Progenitor cell of endocrine pancreas (in vitro differentiated cells): ENCODE measurements around the gene POLR3F. TPM values are rescaled to one million over a fixed set of nuclear protein-coding genes. Genes with fewer than 3 reads are reported as not detected.

Source experiments
- DNase-seq: peaks from one replicate; pipeline ENCODE4 v3.0.0; 2021; ENCODE audit warnings: low spot score; ENCODE audit not compliant: unreplicated experiment
- H3K27ac Mint-ChIP-seq: 2 replicates; pipeline ENCODE4 v1.8.0; 2021; ENCODE audit warnings: mild to moderate bottlenecking, moderate library complexity, mixed read lengths
- H3K27me3 Mint-ChIP-seq: 2 replicates; pipeline ENCODE4 v1.8.0; 2021; ENCODE audit warnings: mixed read lengths
- H3K36me3 Mint-ChIP-seq: 2 replicates; pipeline ENCODE4 v1.8.0; 2022; ENCODE audit warnings: mixed read lengths; ENCODE audit not compliant: insufficient read depth
- H3K4me1 Mint-ChIP-seq: 2 replicates; pipeline ENCODE4 v1.8.0; 2021; ENCODE audit warnings: low read depth, mixed read lengths
- H3K4me3 Mint-ChIP-seq: 2 replicates; pipeline ENCODE4 v1.8.0; 2021; ENCODE audit warnings: low read depth, mild to moderate bottlenecking, moderate library complexity, mixed read lengths
- H3K9me3 Mint-ChIP-seq: 2 replicates; pipeline ENCODE4 v1.8.0; 2021; ENCODE audit warnings: low read depth, mixed read lengths
- long read RNA-seq: library from polyadenylated mRNA; unstranded; transcript quantifications from one replicate; pipeline ENCODE4 v2.0.0, GENCODE V29; 2020
- total RNA-seq: library from RNA; stranded (reverse); gene quantifications from 2 replicates; pipeline ENCODE4 v1.2.1, GENCODE V29; 2021
- TF ChIP-seq, protein P1 (sequence below): fragments of 200-600 bp; sonication (generic); IDR thresholded peaks from one replicate; pipeline ENCODE4 v1.5.0; 2021; ENCODE audit warnings: antibody characterized with exemption, mild to moderate bottlenecking; ENCODE audit not compliant: unreplicated experiment

Gene POLR3F, protein sequence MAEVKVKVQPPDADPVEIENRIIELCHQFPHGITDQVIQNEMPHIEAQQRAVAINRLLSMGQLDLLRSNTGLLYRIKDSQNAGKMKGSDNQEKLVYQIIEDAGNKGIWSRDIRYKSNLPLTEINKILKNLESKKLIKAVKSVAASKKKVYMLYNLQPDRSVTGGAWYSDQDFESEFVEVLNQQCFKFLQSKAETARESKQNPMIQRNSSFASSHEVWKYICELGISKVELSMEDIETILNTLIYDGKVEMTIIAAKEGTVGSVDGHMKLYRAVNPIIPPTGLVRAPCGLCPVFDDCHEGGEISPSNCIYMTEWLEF
- 13.7 and 14.3 TPM in 2 replicates for total RNA-seq
- long read RNA-seq, transcript POLR3F-201 (9 exons, 2,416 nt): major isoform, 92 of 124 reads
- long read RNA-seq, partial matches to known transcripts: 2 of 124 reads
- long read RNA-seq, other reads (novel, unspliced or antisense): 26 of 124 reads

DNA sequence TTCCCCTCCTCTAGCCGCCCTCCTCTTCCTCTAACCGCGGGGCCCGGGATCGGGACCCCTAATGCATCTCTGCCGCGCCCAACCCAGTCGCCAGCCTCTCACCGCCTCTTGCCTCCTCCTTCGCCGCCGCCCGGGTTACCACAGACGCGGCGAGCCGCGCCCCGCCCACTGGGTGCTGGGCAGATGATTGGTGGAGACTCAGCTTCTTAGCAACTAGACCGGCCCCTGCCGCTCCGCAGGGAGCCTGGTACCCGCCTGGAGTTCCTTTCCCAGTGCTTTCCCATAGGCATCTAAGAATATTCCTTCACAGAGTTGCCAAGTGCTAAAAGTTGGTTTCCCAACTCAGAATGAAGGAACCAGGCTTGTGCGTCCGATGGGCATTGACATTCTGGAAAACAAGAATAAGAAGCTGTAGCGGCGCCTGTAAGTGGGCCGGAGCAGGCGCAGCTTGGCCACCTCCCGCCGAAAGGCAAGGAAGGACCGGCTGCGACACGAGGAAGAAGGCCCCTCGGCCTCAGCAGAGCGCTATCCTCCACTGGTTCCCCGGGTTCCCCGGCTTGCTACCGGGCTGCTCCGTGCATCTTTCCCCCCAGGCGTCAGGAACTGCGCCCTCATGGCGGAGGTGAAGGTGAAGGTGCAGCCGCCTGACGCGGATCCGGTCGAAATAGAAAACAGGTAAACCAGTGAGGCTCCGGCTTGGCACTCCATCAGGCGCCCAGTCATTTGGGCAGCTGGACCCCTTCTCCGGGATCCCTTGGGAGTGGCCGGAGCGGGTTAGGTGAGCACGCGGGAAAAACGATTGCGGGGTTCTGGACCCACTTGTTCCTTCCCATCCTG, at the start of gene POLR3F, which contains the start of gene DZANK1:
TSS of gene POLR3F (plus strand) at position 497 of the 837 bp plus-strand sequence. CDS start at position 614, 117 bp downstream.
TSS of gene DZANK1 (minus strand) at position 137 of the 837 bp plus-strand sequence. CDS start 1,672 bp downstream, outside the sequence.
- TF ChIP-seq, protein P1, sequence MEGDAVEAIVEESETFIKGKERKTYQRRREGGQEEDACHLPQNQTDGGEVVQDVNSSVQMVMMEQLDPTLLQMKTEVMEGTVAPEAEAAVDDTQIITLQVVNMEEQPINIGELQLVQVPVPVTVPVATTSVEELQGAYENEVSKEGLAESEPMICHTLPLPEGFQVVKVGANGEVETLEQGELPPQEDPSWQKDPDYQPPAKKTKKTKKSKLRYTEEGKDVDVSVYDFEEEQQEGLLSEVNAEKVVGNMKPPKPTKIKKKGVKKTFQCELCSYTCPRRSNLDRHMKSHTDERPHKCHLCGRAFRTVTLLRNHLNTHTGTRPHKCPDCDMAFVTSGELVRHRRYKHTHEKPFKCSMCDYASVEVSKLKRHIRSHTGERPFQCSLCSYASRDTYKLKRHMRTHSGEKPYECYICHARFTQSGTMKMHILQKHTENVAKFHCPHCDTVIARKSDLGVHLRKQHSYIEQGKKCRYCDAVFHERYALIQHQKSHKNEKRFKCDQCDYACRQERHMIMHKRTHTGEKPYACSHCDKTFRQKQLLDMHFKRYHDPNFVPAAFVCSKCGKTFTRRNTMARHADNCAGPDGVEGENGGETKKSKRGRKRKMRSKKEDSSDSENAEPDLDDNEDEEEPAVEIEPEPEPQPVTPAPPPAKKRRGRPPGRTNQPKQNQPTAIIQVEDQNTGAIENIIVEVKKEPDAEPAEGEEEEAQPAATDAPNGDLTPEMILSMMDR: no peak
- no peaks in the 10 kb centered on the region for H3K27me3 Mint-ChIP-seq
- H3K27ac Mint-ChIP-seq: peak within 1 kb of the TSS; percentile 100
- no peaks in the 10 kb centered on the region for H3K9me3 Mint-ChIP-seq
- H3K36me3 Mint-ChIP-seq: no peaks in the 10 kb centered on the region
- peak; percentile 90 for DNase-seq
- peak within 1 kb of the TSS; percentile 97 for H3K4me3 Mint-ChIP-seq
- H3K4me1 Mint-ChIP-seq: peaks cover 22% of the 10 kb centered on the region

DNA sequence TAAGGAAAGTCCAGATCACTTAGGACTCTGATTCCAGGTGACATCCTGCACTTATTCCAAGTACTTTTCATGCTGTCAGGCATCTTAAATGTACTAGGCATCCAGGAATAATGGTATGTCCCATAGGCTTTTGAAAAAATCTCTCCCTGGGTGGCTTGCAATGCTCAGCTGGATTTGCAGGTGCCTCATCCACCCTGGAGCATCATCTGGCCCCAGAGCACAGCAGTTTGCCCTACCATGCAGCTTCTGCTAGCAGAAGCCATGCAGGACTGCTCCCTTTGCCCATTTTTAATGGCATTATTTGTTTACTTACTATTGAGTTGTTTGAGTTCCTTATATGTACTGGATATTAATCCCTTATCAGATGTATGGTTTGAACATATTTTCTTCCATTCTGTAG, 45.6 kb upstream of the POLR3F start:
- DNase-seq: no peak
- no peak overlapping the region for H3K27ac Mint-ChIP-seq
- TF ChIP-seq, protein P1: no peak
- peaks cover 5% of the 10 kb centered on the region for H3K36me3 Mint-ChIP-seq
- no peaks in the 10 kb centered on the region for H3K27me3 Mint-ChIP-seq
- no peak overlapping the region for H3K4me3 Mint-ChIP-seq
- H3K4me1 Mint-ChIP-seq: peaks cover 19% of the 10 kb centered on the region
- no peaks in the 10 kb centered on the region for H3K9me3 Mint-ChIP-seq

DNA sequence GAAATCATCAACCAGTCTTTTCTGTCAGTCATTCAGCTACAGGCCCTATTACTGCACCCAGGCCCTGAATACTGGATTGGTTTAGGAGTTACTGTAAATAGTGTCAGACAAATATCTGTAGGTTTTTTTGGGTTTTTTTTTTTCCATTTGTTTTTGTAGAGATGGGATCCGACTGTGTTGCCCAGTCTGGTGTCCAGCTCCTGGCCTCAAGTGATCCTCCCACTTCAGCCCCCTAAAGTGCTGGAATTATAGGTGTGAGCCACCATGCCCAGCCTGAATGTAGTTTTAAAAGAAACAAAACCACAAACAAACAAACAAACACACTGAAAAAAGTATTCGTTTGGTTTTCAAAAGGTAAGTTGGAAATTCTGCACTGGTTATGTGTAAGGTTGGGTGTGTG, 40.0 kb upstream of the POLR3F start:
- Mint-ChIP-seq H3K36me3 (peaks cover 3% of the 10 kb centered on the region), H3K9me3 (no peaks in the 10 kb centered on the region), H3K4me3 (no peak overlapping the region), H3K27me3 (no peaks in the 10 kb centered on the region), H3K4me1 (no peaks in the 10 kb centered on the region), H3K27ac (no peak overlapping the region)
- no peak for DNase-seq
- TF ChIP-seq, protein P1: no peak

DNA sequence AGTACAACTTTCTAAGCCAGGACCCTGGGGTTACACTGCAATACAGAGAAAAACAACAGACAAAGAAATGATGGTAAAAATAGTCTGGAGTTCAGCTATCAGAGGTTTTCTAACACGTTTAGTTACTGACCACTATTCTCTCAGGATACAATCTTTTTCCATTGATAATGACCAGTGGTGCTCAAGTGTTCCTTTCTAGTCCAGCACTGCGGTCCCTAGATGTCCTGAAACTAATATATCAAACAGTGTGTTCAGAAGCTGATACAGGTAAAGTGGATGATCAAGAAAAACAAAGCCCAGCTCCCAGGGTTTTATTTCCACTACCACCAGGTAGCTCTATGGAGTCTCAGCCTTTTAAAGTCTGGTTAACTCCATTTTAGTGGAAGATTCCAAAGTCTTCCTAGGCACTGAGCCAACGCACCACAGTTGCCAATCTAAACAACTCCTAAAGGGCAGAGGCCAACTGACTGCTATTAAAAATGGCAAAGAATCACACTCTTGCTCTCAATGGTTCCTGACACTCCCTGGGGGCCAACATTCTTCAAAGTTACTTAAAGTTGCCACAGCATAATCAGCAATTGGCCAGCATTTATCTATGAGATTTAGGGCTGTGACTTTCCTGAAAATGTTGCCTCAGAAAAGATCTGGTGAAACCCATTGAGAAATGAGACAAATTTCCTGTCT, 38.6 kb upstream of the POLR3F start:
- H3K9me3 Mint-ChIP-seq: no peaks in the 10 kb centered on the region
- no peak overlapping the region for H3K4me3 Mint-ChIP-seq
- H3K27ac Mint-ChIP-seq: no peak overlapping the region
- no peak for DNase-seq
- peaks cover 3% of the 10 kb centered on the region for H3K36me3 Mint-ChIP-seq
- H3K27me3 Mint-ChIP-seq: no peaks in the 10 kb centered on the region
- TF ChIP-seq, protein P1: no peak
- no peaks in the 10 kb centered on the region for H3K4me1 Mint-ChIP-seq
